A549 treated with CpdA at 1 μM for 4 hours (cell line): Measurements from ENCODE around the gene ASB11. TPM values are rescaled to one million over a fixed set of nuclear protein-coding genes. Genes with fewer than 3 reads are reported as not detected.

Source experiments
- total RNA-seq: library from RNA; stranded (reverse); fragments of 200-300 nt; extraction: Qiagen RNA extraction; gene quantifications from 5 replicates; pipeline ENCODE4 v1.2.3, GENCODE V29; 2022; ENCODE audit warnings: low read depth

The ASB11 gene, protein sequence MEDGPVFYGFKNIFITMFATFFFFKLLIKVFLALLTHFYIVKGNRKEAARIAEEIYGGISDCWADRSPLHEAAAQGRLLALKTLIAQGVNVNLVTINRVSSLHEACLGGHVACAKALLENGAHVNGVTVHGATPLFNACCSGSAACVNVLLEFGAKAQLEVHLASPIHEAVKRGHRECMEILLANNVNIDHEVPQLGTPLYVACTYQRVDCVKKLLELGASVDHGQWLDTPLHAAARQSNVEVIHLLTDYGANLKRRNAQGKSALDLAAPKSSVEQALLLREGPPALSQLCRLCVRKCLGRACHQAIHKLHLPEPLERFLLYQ
- total RNA-seq = 0.03 TPM in 1 of 5 replicates, not detected in the others

GRCh38 chrX:15315509-15315908 lies at the start of gene ASB11:
ASB11 (minus strand) TSS chrX:15315640; CDS start chrX:15315605, 35 bp downstream.

GRCh38 chrX:15335135-15336022 lies 19.9 kb upstream of the ASB11 start, which contains the start of gene PIGA:
PIGA (minus strand) TSS chrX:15335523; CDS start chrX:15331930, 3,593 bp downstream.

DNA sequence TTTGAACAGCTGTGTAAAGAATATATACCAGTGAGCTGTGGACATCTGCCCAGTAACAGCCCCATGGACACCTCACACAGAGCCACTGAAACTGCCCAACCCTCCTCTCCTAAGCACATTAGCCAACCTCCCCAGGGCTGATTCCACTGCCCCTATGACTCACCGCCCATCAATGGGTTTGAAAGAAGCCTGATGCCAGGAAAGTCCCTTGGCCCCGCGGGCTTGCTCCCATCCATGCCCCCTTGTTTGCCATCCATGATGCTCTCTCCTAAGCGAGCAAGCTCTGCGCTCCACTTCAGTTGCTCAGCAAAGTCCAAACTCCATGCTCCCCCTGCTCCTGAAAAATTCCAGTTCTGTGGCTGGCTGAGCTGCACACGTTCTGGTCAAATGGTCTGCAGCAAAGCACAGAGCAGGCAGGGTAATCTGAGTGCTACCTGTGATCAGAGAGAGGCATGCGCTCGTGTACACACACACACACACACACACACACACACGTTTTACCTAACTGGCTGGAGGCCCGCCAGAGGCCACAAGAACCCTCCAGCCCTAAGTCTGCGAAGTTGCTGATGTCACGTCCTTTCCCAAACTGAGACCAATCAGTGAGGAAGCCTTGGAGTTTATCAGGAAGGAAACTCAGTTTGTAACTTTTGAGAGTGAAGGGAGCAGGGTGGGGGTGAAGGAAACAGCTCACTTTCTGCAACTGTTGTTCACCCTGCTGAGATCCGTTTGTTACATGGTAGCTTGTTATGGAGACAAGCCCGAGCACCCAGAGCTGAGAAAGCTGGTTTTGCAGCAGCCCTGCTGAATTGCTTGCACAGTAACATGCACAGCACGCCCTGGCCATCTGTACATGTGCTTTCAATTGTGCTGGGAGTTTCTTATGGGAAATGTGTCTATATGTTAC lies 45.6 kb downstream of the ASB11 start, which contains the start of gene ASB9:
TSS of gene ASB9 (minus strand) at position 466 of the 904 bp plus-strand sequence. CDS start at position 257, 209 bp downstream.

Other genes starting within 250 kb of the ASB11 start
- 20.0 to 27.1 TPM (median 21.0 TPM) in 5 replicates for gene ASB9, start 45.6 kb downstream of the ASB11 start, total RNA-seq
- 7.6 to 14.6 TPM (median 8.8 TPM) in 5 replicates for gene PIGA, start 19.9 kb upstream of the ASB11 start, total RNA-seq
- 0.27 to 0.84 TPM (median 0.32 TPM) in 5 replicates for gene VEGFD, start 68.8 kb upstream of the ASB11 start, total RNA-seq
- gene PIR, start 177.7 kb upstream of the ASB11 start, total RNA-seq = 49.8 to 58.6 TPM (median 57.7 TPM) in 5 replicates
- gene BMX, start 185.2 kb upstream of the ASB11 start, total RNA-seq = not detected in 5 replicates